Cortex of kidney (tissue), 1 donor: ENCODE results near the gene MPZL3.

Experiments used
- DNase-seq: peaks from one replicate; lab custom pipeline; 2025; lab: John Stamatoyannopoulos, UW

MPZL3 gene

GRCh38 chr11:118264569-118265465 is 12.7 kb upstream of the MPZL3 start:
- no peak for DNase-seq

- DNase-seq, result no peak
These were observed 11.8 kb upstream of the MPZL3 start, which contains the start of gene MPZL2 for GRCh38 chr11:118263695-118264568. Gene MPZL2 (minus strand): TSS chr11:118264297. CDS start chr11:118264153, 144 bp downstream.

GRCh38 chr11:118263112-118263511 is 10.9 kb upstream of the MPZL3 start:
- DNase-seq, result no peak

- DNase-seq, result no peak
These were observed 8.2 kb upstream of the MPZL3 start for GRCh38 chr11:118260353-118260752.

- no peak for DNase-seq
These were observed 7.0 kb upstream of the MPZL3 start for GRCh38 chr11:118259138-118259537.

- DNase-seq, result no peak
These were observed 6.2 kb upstream of the MPZL3 start for GRCh38 chr11:118258410-118258809.

GRCh38 chr11:118252688-118253087 is 523 bp upstream of the MPZL3 start:
- DNase-seq, result no peak

GRCh38 chr11:118247041-118247440 is 5.1 kb downstream of the MPZL3 start:
- DNase-seq, result no peak

- no peak for DNase-seq
These were observed 6.1 kb downstream of the MPZL3 start for GRCh38 chr11:118245936-118246562.

GRCh38 chr11:118243993-118244762 is 8.0 kb downstream of the MPZL3 start:
- DNase-seq, result no peak

- DNase-seq, result no peak
These were observed 9.0 kb downstream of the MPZL3 start for GRCh38 chr11:118243161-118243560.

GRCh38 chr11:118241764-118242098 is 10.4 kb downstream of the MPZL3 start:
- no peak for DNase-seq

- DNase-seq, result no peak
These were observed 11.0 kb downstream of the MPZL3 start for GRCh38 chr11:118240999-118241763.

- DNase-seq, result no peak
These were observed 12.5 kb downstream of the MPZL3 start for GRCh38 chr11:118239509-118240205.

- no peak for DNase-seq
These were observed 13.2 kb downstream of the MPZL3 start for GRCh38 chr11:118238929-118239328.

GRCh38 chr11:118238421-118238820 is 13.7 kb downstream of the MPZL3 start:
- no peak for DNase-seq

GRCh38 chr11:118236170-118236569 is 16.0 kb downstream of the MPZL3 start:
- no peak for DNase-seq

GRCh38 chr11:118234833-118235232 is 17.3 kb downstream of the MPZL3 start:
- DNase-seq, result no peak

- no peak for DNase-seq
These were observed 18.3 kb downstream of the MPZL3 start for GRCh38 chr11:118233850-118234249.

- no peak for DNase-seq
These were observed 18.8 kb downstream of the MPZL3 start for GRCh38 chr11:118233377-118233776.
